Stomach (tissue), 4 donors: Measurements from ENCODE around the gene CSNK2A3.

Experiments used
- EP300 ChIP-seq: sonication (generic); formaldehyde crosslinking; IDR thresholded peaks from one replicate; pipeline ENCODE4 v1.6.1; 2017; ENCODE audit warnings: antibody characterized with exemption
- POLR2A ChIP-seq, 4 donors: fragments of 450-650 bp; IDR thresholded peaks; one replicate each; pipeline ENCODE4 v1.6.1; 2016; ENCODE audit warnings: antibody characterized with exemption in 4 of 4, control low read depth in 2 of 4, mild to moderate bottlenecking in 1 of 4, moderate library complexity in 1 of 4
- TF ChIP-seq, protein P1 (sequence below), 7 experiments: fragments of 450-650 bp in 4 of 7; fragments of 200-600 bp in 3 of 7; sonication (generic) in 3 of 7; IDR thresholded peaks; one replicate each; pipeline ENCODE4 v1.5.1; 2016 to 2019; ENCODE audit warnings: antibody characterized with exemption in 7 of 7, control low read depth in 2 of 7, mild to moderate bottlenecking in 1 of 7

DNA sequence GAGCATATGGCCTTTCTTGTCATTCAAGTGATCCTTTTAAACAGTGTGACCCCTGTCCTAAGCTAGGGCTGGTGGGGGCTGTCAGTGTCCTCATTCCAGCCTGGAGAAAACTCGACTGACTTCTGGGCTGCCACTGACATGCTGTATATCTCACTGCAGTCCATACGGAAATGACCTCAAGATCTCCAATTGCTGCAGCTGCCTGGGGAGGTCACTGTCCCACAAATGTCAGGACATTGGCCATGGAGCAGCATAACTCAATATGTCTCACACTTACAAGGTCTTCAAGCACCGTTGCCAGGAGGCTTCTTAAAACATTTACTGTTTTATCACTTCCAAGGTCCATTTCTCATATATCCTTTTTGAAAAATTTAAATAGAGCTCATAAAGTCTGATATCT, 27.8 kb upstream of the CSNK2A3 start:
- TF ChIP-seq, protein P1, sequence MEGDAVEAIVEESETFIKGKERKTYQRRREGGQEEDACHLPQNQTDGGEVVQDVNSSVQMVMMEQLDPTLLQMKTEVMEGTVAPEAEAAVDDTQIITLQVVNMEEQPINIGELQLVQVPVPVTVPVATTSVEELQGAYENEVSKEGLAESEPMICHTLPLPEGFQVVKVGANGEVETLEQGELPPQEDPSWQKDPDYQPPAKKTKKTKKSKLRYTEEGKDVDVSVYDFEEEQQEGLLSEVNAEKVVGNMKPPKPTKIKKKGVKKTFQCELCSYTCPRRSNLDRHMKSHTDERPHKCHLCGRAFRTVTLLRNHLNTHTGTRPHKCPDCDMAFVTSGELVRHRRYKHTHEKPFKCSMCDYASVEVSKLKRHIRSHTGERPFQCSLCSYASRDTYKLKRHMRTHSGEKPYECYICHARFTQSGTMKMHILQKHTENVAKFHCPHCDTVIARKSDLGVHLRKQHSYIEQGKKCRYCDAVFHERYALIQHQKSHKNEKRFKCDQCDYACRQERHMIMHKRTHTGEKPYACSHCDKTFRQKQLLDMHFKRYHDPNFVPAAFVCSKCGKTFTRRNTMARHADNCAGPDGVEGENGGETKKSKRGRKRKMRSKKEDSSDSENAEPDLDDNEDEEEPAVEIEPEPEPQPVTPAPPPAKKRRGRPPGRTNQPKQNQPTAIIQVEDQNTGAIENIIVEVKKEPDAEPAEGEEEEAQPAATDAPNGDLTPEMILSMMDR (IDR thresholded peaks at IDR 0.05) = no peak
- no peak for TF ChIP-seq EP300
- TF ChIP-seq POLR2A (IDR thresholded peaks at IDR 0.05) = no peak
